Stimulated activated CD4-positive, alpha-beta T cell treated with anti-CD3 and anti-CD28 coated beads, Interleukin-1b, Interleukin-23, amount 100 ng/mL, for 4 hours (primary cell): ENCODE data around the gene FBXL5.
A peak's percentile ranks its signal among the peaks of the same experiment; 100 is the strongest.
"Not testable (repeated sequence)": the region's sequence is repeated elsewhere in the genome, so short reads cannot be mapped to it uniquely, and the experiment has no call there.

Experiments used
- DNase-seq, 2 donors: peaks; one replicate each; pipeline ENCODE4 v3.0.0-alpha.2; 2020; ENCODE audit warnings: low read depth in 2 of 2

Gene FBXL5

DNA sequence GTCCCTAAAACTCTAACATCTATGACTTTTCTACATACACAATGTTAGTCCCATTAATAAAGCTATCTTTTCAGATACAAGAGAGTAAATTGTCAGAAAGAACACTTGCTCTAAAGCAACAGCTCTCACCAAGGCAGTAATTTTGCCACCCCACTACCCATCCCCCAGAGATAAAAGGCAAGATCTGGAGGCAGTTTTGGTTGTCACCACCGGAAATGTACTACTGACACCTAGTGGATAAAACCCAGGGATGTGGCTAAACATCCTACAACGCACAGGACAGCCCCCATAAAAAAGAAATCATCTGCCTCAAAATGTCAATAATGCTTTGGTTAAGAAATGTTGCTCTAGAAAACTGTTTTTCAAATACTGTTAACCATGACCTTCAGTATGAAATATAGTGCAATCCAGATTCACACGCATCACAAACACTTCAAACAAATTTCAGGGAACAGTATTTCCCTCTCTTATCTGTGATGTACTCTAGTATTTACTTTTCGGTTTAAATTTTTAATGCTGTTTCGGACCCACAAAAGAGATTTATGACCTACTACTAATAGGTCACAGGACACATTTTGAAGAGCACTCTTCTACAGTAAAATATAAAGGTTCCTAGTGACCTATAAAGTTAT lies 5.1 kb downstream of the FBXL5 start:
- DNase-seq: peak in 1 of 2 donors; percentile 51

- no peak for DNase-seq
Measured at GRCh38 chr4:15648600-15648999, 6.6 kb downstream of the FBXL5 start.

- DNase-seq: no peak
Measured at GRCh38 chr4:15638418-15638817, 16.7 kb downstream of the FBXL5 start.

DNA sequence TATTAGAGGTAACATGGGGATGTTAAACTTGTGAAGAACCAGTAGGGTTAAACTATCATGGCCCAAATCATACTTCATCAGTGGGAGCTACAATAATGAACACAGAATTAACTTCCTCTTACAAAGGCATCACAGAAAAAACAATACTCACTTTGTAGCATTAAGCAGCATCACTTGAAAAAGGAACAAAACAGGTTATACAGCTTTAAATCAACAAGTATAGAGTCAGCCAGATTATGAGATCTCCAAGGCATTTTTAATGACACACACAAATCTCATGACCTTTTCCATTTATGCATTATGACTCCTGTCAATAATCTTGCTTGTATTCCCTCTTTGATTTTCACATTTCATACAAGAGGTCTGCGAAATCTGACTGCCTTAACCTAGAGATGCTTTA lies 18.3 kb downstream of the FBXL5 start:
- no peak for DNase-seq

GRCh38 chr4:15617407-15617806 lies 37.8 kb downstream of the FBXL5 start:
- DNase-seq: not testable (repeated sequence)

DNA sequence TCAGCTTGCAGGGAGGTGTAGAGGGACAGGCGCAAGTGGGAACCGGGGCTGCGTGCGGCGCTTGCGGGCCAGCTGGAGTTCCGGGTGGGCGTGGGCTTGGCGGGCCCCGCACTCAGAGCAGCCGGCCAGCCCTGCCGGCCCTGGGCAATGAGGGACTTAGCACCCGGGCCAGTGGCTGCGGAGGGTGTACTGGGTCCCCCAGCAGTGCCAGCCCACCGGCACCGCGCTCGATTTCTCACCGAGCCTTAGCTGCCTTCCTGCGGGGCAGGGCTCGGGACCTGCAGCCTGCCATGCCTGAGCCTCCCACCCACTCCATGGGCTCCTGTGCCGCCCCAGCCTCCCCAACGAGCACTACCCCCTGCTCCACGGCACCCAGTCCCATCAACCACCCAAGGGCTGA lies 40.3 kb downstream of the FBXL5 start:
- not testable (repeated sequence) for DNase-seq

- DNase-seq: no peak
Measured at GRCh38 chr4:15612136-15612535, 43.0 kb downstream of the FBXL5 start.

DNA sequence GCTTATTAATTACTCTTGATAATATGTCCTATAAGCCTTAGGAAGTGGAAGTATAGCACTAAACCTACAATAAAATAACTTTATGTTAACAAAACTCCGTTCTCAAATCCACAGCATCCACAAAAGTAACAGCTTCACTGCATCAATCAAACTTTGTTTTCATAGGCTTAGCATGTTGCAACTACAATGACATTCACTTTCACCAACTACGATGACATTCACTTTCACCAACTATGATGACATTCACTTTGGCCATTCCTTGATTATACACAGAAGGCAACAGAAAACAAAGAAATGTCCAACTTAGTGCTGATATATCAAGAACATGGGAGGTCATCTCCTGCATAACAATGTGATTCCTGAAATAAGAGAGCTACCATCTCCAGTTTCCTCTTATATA lies 44.3 kb downstream of the FBXL5 start:
- DNase-seq: no peak

DNA sequence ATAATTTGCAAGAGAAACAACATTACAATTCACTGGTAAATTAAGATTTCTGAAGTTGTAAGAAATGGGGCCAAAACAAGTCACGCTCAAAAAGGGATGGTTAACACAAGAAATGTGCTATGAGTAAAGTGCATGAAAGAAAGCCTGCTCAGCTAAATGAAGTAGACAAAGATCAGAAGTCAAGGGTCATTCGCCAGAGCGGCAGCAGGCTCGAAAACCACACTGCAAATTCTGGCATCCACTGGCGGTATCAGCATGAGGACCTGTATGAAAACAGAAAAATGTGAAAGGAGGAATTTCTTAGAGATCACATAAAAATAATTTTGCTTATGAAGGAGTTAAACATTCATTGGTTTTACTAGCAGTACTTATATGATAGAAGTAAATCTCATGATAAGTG lies 49.6 kb downstream of the FBXL5 start:
- DNase-seq: no peak

GRCh38 chr4:15601862-15602261 lies 53.3 kb downstream of the FBXL5 start:
- DNase-seq: no peak

DNA sequence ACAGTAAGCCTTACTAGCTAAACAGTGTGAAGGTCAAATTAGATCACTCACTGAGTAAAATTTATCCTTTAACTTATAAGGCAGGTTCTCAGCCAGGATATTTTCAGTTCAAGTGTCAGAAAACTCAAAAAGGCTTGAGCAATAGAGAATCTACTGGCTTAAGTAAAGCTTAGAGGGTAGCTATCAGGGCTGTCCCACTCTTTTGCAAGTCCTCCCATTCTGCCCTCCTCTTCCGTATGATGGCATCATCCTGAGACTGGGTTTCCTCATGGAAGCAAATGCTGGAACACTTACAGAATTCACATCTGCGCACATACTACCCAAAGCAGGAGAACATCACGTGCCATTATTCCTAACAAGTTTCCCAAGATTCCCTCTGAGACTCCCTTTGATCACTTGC lies 55.0 kb downstream of the FBXL5 start:
- no peak for DNase-seq

GRCh38 chr4:15598644-15599043 lies 56.5 kb downstream of the FBXL5 start:
- DNase-seq: no peak

DNA sequence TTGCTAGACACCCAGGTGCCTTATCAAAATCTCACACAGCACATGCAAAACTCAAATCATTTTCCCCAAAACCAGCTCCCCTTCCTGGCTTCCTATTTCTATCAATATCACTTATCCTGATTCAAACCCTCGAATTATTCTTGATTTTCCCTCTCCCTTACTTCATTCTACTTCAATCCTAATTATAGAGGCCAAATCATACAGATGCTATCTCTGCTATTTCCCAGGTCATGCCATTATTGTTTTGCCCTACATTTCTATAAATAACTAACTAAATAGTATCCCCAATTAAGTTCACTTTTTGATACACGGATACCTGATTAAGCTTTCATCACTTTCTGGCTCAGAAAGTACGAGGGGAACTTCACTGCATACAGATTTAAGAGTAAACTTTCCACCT lies 62.4 kb downstream of the FBXL5 start:
- DNase-seq: no peak

GRCh38 chr4:15587649-15588048 lies 67.5 kb downstream of the FBXL5 start:
- no peak for DNase-seq

DNA sequence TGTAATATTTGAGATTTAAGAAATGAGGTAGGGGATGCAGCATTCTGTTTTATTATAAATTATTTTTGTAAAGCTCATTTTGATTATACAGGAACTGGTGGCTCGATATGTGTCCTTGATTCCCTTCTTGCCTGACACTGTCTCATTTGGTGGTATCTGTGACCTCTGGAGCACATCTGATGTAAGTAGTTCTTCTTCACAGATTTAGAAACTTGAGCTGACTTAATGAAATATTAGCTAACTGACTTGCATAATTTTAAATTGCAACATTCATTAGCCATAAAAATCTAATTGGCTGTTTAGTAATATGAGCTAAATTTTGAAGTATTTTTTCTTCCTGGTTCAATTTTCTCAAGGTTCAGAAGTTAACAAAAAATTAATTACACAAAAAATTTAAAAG lies 69.1 kb downstream of the FBXL5 start:
- DNase-seq: no peak

- no peak for DNase-seq
Measured at GRCh38 chr4:15585331-15585730, 69.8 kb downstream of the FBXL5 start.

DNA sequence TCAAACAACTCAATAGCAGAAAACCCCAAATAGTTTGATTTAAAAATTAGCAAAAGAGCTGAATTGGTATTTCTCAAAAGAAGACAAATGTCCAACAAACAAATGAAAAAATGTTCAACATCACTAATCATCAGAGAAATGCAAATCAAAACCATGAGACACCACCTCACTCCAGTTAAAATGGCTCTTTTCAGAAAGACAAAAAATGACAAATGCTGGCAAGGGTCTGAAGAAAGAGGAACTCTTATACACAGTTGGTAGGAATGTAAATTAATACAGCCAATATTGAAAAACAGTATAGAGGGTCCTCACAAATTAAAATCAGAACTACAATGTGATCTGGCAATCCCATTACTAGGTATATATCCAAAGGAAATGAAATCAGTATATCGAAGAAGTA lies 70.4 kb downstream of the FBXL5 start:
- DNase-seq: no peak

GRCh38 chr4:15577508-15577907 lies 77.6 kb downstream of the FBXL5 start:
- DNase-seq: no peak

- no peak for DNase-seq
Measured at GRCh38 chr4:15575966-15576365, 79.2 kb downstream of the FBXL5 start.

GRCh38 chr4:15569746-15570145 lies 85.4 kb downstream of the FBXL5 start:
- DNase-seq: no peak

GRCh38 chr4:15568821-15569220 lies 86.3 kb downstream of the FBXL5 start:
- DNase-seq: no peak

DNA sequence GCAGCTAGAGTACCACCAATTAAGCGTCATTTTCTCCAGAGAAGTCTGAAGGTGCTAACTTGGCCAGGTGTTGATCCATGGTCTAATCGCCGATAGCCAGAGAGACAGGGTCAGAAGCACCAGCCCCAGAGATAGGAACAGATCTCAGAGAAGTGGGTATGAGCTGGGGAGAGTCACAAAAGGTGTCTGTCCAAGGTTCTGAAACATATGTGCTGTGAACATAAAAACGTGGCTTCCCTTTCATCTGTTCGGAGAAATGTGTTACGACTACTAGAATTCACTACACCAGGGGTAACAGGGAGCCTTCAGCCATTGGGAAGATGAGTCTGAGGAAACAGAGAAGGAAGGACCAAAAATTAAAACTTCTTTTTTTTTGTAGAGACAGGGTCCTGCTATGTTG lies 91.3 kb downstream of the FBXL5 start:
- DNase-seq: no peak

GRCh38 chr4:15562623-15563022 lies 92.5 kb downstream of the FBXL5 start:
- DNase-seq: no peak

GRCh38 chr4:15562114-15562513 lies 93.0 kb downstream of the FBXL5 start:
- DNase-seq: no peak
